Tibial nerve (tissue), 4 donors: Measurements from ENCODE around the gene TGM4. TPM values are rescaled to one million over a fixed set of nuclear protein-coding genes. Genes with fewer than 3 reads are reported as not detected.

Experiments used
- DNase-seq, 2 donors: peaks; one replicate each; pipeline ENCODE4 v3.0.0-alpha.2; 2019; ENCODE audit warnings: low spot score in 2 of 2
- H3K27ac ChIP-seq, 4 donors: fragments of 200-600 bp; sonication (generic) in 3 of 4; one replicate each; pipeline ENCODE4 v1.5.1; 2017 to 2019; ENCODE audit warnings: mild to moderate bottlenecking in 1 of 4
- H3K27me3 ChIP-seq, 2 donors: fragments of 200-600 bp; sonication (generic) in 1 of 2; one replicate each; pipeline versions ENCODE4 v1.5.1 to v1.6.0; 2017 to 2019
- H3K36me3 ChIP-seq, 3 donors: fragments of 200-600 bp; sonication (generic); one replicate each; pipeline ENCODE4 v1.5.1; 2018 to 2019
- H3K4me1 ChIP-seq, 4 donors: fragments of 200-600 bp; sonication (generic) in 3 of 4; one replicate each; pipeline ENCODE4 v1.5.1; 2017 to 2019
- H3K4me3 ChIP-seq, 4 donors: fragments of 200-600 bp; sonication (generic) in 3 of 4; one replicate each; pipeline ENCODE4 v1.5.1; 2017 to 2019; ENCODE audit warnings: mild to moderate bottlenecking in 1 of 4, moderate library complexity in 1 of 4
- H3K9me3 ChIP-seq, 4 donors: fragments of 200-600 bp; sonication (generic) in 3 of 4; one replicate each; pipeline ENCODE4 v1.5.1; 2017 to 2019
- CTCF ChIP-seq, 5 experiments: fragments of 200-600 bp in 3 of 5; fragments of 450-650 bp in 2 of 5; sonication (generic) in 3 of 5; IDR thresholded peaks; one replicate each; pipeline ENCODE4 v1.5.1; 2016 to 2019; ENCODE audit warnings: antibody characterized with exemption in 5 of 5, mild to moderate bottlenecking in 3 of 5, moderate library complexity in 2 of 5
- EP300 ChIP-seq, 2 donors: sonication (generic); formaldehyde crosslinking; IDR thresholded peaks; one replicate each; pipeline ENCODE4 v1.6.1; 2017; ENCODE audit warnings: antibody characterized with exemption in 2 of 2, mild to moderate bottlenecking in 1 of 2
- POLR2A ChIP-seq, 2 donors: fragments of 450-650 bp; IDR thresholded peaks; one replicate each; pipeline ENCODE4 v1.6.1; 2017; ENCODE audit warnings: antibody characterized with exemption in 2 of 2, mild to moderate bottlenecking in 2 of 2, moderate library complexity in 2 of 2
- WGBS, 2 donors: methylation state at CpG; one replicate each; pipeline ENCODE4 v1.1.5; 2018; 5-methylcytosine and 5-hydroxymethylcytosine counted together
- total RNA-seq, 4 donors: library from RNA; depleted of rRNA; stranded (reverse); fragments of >200 nt; gene quantifications; one replicate each; pipeline ENCODE4 v1.1.0, GENCODE V29; 2016

Gene TGM4
- total RNA-seq, 4 donors from 2014 or later = not detected

GRCh38 chr3:44930911-44931310 is 56.5 kb downstream of the TGM4 start:
- Histone ChIP-seq H3K9me3 (no peaks in the 10 kb centered on the region), H3K36me3 (peaks cover 0 to 83% (median 6%) of the 10 kb centered on the region in 3 donors), H3K4me1 (no peaks in the 10 kb centered on the region), H3K27me3 (no peaks in the 10 kb centered on the region), H3K27ac (peak overlapping the region in 1 of 4 donors; percentile 6), H3K4me3 (no peak overlapping the region)
- no peak for TF ChIP-seq EP300 (IDR thresholded peaks at IDR 0.05)
- TF ChIP-seq POLR2A (IDR thresholded peaks at IDR 0.05) = no peak
- TF ChIP-seq CTCF (IDR thresholded peaks at IDR 0.05) = no peak
- no peak for DNase-seq
- 92 to 100% methylated on average over 2 of the region's 2 CpGs for WGBS, 2 donors

- no peak overlapping the region for H3K4me3 ChIP-seq
- no peaks in the 10 kb centered on the region for H3K4me1 ChIP-seq
- no peaks in the 10 kb centered on the region for H3K27me3 ChIP-seq
- TF ChIP-seq CTCF (IDR thresholded peaks at IDR 0.05) = no peak
- TF ChIP-seq POLR2A (IDR thresholded peaks at IDR 0.05) = no peak
- TF ChIP-seq EP300 (IDR thresholded peaks at IDR 0.05) = no peak
- no peak for DNase-seq
- H3K36me3 ChIP-seq = peaks cover 0 to 79% (median 6%) of the 10 kb centered on the region in 3 donors
- no peak overlapping the region for H3K27ac ChIP-seq
- H3K9me3 ChIP-seq = no peaks in the 10 kb centered on the region
- WGBS, 2 donors = 85% methylated on average over 2 of the region's 2 CpGs
Observed at GRCh38 chr3:44931791-44932190, 57.4 kb downstream of the TGM4 start.

- Histone ChIP-seq H3K27me3 (no peaks in the 10 kb centered on the region), H3K36me3 (peaks cover 0 to 78% (median 6%) of the 10 kb centered on the region in 3 donors), H3K27ac (no peak overlapping the region), H3K4me1 (no peaks in the 10 kb centered on the region), H3K9me3 (no peaks in the 10 kb centered on the region), H3K4me3 (no peak overlapping the region)
- DNase-seq = no peak
- TF ChIP-seq POLR2A (IDR thresholded peaks at IDR 0.05) (no peak), CTCF (IDR thresholded peaks at IDR 0.05) (no peak)
- WGBS, 2 donors = 50 to 53% methylated on average over 2 of the region's 2 CpGs
Observed at GRCh38 chr3:44932271-44932670, 57.9 kb downstream of the TGM4 start.

GRCh38 chr3:44932986-44933944 is 58.9 kb downstream of the TGM4 start:
- TF ChIP-seq CTCF (IDR thresholded peaks at IDR 0.05) (no peak), POLR2A (IDR thresholded peaks at IDR 0.05) (no peak), EP300 (IDR thresholded peaks at IDR 0.05) (no peak)
- peaks cover 0 to 78% (median 6%) of the 10 kb centered on the region in 3 donors for H3K36me3 ChIP-seq
- peak overlapping the region in 1 of 4 donors; percentile 29 for H3K27ac ChIP-seq
- H3K4me3 ChIP-seq = no peak overlapping the region
- H3K9me3 ChIP-seq = no peaks in the 10 kb centered on the region
- H3K4me1 ChIP-seq = no peaks in the 10 kb centered on the region
- DNase-seq = no peak
- 83 to 85% methylated on average over 14 of the region's 14 CpGs for WGBS, 2 donors
- H3K27me3 ChIP-seq = no peaks in the 10 kb centered on the region

GRCh38 chr3:44939581-44940036 is 65.2 kb downstream of the TGM4 start:
- WGBS, 2 donors = 81 to 83% methylated on average over 5 to 6 of the region's 6 CpGs
- DNase-seq = no peak
- Histone ChIP-seq H3K4me3 (no peak overlapping the region), H3K4me1 (no peaks in the 10 kb centered on the region), H3K36me3 (peaks cover 0 to 82% (median 0%) of the 10 kb centered on the region in 3 donors), H3K9me3 (no peaks in the 10 kb centered on the region), H3K27me3 (no peaks in the 10 kb centered on the region), H3K27ac (no peak overlapping the region)
- no peak for TF ChIP-seq POLR2A (IDR thresholded peaks at IDR 0.05)
- no peak for TF ChIP-seq EP300 (IDR thresholded peaks at IDR 0.05)
- no peak for TF ChIP-seq CTCF (IDR thresholded peaks at IDR 0.05)
